Epithelial cell of esophagus (primary cell): Measurements from ENCODE around the gene RDH8.

ENCODE experiments used
- DNase-seq: peaks from one replicate; pipeline ENCODE4 v3.0.0; 2010; ENCODE audit warnings: low read depth
- H3K4me3 ChIP-seq: 2 replicates; pipeline ENCODE4 v1.5.1; 2011; ENCODE audit warnings: mild to moderate bottlenecking, low read length, control low read depth
- TF ChIP-seq, protein P1 (sequence below): IDR thresholded peaks from 2 replicates; pipeline ENCODE4 v1.5.1; 2011; ENCODE audit warnings: low read depth, mild to moderate bottlenecking, low read length, control low read depth, inconsistent platforms; ENCODE audit not compliant: insufficient read depth; ENCODE audit errors: missing control alignments

The RDH8 gene, protein sequence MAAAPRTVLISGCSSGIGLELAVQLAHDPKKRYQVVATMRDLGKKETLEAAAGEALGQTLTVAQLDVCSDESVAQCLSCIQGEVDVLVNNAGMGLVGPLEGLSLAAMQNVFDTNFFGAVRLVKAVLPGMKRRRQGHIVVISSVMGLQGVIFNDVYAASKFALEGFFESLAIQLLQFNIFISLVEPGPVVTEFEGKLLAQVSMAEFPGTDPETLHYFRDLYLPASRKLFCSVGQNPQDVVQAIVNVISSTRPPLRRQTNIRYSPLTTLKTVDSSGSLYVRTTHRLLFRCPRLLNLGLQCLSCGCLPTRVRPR

DNA sequence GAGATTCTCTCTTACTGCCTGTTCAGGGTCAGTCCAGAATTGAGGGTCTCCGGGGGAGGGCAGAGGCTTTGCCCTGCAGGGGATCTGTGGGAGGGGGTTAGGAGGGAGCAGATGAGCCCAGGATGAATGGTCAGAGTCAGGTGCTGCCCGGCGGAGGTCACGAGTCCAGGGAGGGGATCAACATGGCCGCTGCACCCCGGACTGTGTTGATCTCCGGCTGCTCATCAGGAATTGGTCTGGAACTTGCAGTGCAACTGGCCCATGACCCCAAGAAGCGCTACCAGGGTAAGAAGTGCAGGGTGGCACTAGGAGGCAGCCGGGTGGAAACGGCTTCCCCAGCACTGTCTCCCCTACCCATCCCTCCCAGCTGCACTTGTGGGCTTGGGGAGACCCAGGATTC, at the start of gene RDH8:
Gene RDH8 (plus strand): TSS at position 168 of the 400 bp plus-strand sequence. CDS start 15 bp downstream, at position 183.
- DNase-seq: no peak
- TF ChIP-seq, protein P1, sequence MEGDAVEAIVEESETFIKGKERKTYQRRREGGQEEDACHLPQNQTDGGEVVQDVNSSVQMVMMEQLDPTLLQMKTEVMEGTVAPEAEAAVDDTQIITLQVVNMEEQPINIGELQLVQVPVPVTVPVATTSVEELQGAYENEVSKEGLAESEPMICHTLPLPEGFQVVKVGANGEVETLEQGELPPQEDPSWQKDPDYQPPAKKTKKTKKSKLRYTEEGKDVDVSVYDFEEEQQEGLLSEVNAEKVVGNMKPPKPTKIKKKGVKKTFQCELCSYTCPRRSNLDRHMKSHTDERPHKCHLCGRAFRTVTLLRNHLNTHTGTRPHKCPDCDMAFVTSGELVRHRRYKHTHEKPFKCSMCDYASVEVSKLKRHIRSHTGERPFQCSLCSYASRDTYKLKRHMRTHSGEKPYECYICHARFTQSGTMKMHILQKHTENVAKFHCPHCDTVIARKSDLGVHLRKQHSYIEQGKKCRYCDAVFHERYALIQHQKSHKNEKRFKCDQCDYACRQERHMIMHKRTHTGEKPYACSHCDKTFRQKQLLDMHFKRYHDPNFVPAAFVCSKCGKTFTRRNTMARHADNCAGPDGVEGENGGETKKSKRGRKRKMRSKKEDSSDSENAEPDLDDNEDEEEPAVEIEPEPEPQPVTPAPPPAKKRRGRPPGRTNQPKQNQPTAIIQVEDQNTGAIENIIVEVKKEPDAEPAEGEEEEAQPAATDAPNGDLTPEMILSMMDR: no peak

DNA sequence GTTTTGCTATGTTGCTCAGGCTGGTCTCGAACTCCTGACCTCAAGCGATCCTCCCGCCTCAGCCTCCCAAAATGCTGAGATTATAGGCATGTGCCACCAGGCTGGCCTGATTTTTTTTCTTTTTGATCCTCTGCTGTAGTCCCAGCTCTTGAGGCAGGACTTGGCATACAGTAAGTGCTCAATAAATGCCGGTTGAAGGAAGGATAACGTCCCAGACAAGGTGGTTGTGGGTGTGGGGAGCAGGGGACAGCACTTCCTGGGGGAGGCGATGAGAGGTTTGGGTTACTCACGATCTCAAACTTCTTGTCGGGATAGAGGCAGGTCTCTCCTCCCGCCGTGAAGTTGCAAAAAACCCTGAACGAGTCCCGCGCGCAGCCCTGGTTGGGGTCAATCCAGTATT, 47.3 kb upstream of the RDH8 start:
- TF ChIP-seq, protein P1: no peak
- no peak overlapping the region for H3K4me3 ChIP-seq

More for the DNA sequence above, at the start of gene RDH8:
- H3K4me3 ChIP-seq: no peak within 1 kb of the TSS

DNA sequence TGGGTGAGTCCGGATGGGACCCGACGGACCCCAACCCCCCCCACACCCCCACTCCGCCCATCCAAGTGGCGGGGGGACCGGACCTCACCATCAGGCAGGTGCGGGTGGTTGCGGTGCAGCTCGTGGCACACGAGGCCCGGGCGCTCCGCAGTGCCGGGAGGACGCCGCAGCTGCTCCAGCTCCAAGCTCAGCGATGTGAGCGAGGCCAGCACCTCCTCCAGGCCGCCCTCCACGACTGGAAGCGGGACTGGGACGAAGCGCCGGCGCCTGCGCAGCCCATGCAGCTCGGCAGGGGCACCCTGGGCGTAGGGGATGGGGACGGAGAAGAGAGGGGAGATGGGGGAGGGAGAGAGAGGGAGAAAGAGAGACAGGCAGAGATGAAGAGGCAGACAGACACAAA, 46.8 kb upstream of the RDH8 start:
- TF ChIP-seq, protein P1: no peak
- DNase-seq: no peak
- H3K4me3 ChIP-seq: no peak overlapping the region

More for the DNA sequence above, 47.3 kb upstream of the RDH8 start:
- no peak for DNase-seq

DNA sequence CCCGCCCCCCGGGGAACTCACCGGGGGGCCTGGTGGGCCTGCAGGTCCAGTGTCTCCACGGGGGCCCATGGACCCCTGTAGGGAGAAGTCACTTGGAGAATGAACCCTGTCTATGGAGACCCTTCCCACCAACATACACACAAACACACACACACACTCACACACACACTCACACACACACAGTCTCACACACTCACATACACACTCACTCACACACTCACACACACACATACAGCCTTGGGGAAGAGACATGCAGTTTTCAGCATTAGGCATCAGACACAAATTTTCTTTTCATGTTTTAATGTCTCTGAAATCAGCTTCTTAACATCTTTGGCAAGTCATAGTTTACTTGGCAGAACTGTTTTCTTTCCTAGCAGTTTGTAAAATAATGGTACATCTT, 46.0 kb upstream of the RDH8 start:
- H3K4me3 ChIP-seq: no peak overlapping the region
- no peak for DNase-seq
- TF ChIP-seq, protein P1: no peak

DNA sequence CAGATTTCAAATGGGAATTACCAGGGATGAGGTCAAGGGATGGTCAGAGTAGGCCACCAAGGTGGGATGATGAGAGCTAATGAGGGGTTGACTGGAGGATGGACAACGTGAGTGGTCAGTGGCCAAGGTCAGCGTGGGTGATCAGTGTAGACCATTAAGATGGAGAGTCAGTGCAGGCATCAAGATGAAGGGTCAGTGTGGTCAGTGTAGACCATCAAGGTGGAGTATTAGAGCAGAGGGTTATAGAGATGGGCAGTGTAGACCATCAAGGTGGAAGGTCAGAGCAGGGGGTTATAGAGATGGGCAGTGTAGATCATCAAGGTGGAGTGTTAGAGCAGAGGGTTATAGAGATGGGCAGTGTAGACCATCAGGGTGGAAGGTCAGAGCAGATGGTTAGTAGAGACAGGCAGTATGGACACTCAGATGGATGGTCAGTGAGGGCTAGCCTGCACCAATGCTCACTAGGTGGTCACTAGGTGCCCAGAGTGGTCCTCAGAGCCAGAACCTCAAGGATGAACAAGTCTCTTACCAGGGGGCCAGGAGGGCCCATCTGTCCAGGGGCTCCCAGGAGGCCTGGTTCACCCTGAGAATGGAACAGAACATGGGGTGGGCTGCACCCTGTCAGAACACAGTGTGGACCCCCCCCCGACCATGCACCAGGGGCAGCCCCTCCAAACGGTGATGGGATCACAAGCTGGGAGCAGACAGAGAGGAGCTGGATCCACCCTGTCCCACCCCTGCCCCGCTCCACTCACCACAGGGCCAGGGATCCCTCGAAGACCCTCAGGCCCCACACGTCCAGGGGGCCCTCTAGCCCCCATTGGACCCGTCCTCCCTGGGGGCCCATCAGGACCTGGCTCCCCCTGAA, 44.2 kb upstream of the RDH8 start:
- TF ChIP-seq, protein P1: no peak
- no peak for DNase-seq
- no peak overlapping the region for H3K4me3 ChIP-seq

DNA sequence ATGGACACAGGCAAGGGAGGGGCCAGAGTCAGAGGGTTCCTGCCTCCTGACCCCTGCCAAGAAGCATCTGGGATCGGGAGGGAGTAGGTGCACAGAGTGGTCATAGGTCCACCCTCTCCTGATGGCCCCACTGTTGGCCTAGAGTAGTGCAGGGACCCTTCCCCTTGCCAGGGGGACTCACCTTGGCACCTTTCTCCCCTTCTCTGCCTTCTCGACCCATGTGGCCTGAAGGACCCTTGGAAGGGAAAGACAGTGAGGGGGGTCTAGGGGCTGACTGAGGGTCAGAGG, 43.7 kb upstream of the RDH8 start:
- TF ChIP-seq, protein P1: no peak
- no peak overlapping the region for H3K4me3 ChIP-seq
- no peak for DNase-seq

DNA sequence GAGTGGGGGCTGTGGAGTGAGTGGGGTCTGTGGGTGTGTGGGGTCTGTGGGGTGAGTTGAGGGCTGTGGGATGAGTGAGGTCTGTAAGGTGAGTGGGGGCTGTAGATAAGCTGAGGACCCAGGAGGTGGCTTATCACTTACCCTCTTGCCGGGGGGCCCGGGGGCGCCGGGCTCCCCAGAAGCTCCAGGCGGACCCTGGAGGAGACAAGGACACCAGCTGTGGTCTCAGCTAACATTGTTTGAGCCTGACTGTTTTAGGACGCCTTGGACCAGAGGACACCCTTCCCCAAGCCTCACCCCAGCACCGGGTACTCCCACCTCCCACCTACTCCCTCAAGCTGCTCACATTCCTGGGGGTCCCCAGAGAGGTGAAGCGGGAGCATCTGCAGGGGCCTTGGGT, 42.8 kb upstream of the RDH8 start:
- no peak for DNase-seq
- no peak overlapping the region for H3K4me3 ChIP-seq
- TF ChIP-seq, protein P1: no peak
